ENCODE measurements around the gene B3GALT4.

B3GALT4 gene

GRCh38 chr6:33237741-33238140 is 39.2 kb upstream of the B3GALT4 start:
- no peak for TF ChIP-seq EZH2phosphoT487 (IDR thresholded peaks at IDR 0.05; ENCODE audit: low read depth)
- TF ChIP-seq, protein P1, sequence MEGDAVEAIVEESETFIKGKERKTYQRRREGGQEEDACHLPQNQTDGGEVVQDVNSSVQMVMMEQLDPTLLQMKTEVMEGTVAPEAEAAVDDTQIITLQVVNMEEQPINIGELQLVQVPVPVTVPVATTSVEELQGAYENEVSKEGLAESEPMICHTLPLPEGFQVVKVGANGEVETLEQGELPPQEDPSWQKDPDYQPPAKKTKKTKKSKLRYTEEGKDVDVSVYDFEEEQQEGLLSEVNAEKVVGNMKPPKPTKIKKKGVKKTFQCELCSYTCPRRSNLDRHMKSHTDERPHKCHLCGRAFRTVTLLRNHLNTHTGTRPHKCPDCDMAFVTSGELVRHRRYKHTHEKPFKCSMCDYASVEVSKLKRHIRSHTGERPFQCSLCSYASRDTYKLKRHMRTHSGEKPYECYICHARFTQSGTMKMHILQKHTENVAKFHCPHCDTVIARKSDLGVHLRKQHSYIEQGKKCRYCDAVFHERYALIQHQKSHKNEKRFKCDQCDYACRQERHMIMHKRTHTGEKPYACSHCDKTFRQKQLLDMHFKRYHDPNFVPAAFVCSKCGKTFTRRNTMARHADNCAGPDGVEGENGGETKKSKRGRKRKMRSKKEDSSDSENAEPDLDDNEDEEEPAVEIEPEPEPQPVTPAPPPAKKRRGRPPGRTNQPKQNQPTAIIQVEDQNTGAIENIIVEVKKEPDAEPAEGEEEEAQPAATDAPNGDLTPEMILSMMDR (IDR thresholded peaks at IDR 0.05; ENCODE audit: low read depth, low read length), result no peak
- Histone ChIP-seq H2AFZ (ENCODE audit: low read depth, low read length) (no peak overlapping the region), H3K27me3 (ENCODE audit: low read depth, low read length) (peaks cover 5% of the 10 kb centered on the region), H3K9me3 (ENCODE audit: insufficient read depth, low read length) (no peaks in the 10 kb centered on the region), H3K4me3 (ENCODE audit: low read length) (no peak overlapping the region), H3K9ac (ENCODE audit: low read length) (no peak overlapping the region), H3K4me1 (ENCODE audit: low read length) (peaks cover 4% of the 10 kb centered on the region; the same call in 1 of the 2 replicates), H3K79me2 (ENCODE audit: low read length) (no peaks in the 10 kb centered on the region), H3K4me2 (ENCODE audit: low read length) (no peak overlapping the region), H4K20me1 (ENCODE audit: insufficient read depth, low read length) (no peaks in the 10 kb centered on the region), H3K27ac (ENCODE audit: low read length) (no peak overlapping the region), H3K36me3 (replicated peaks; ENCODE audit: low read depth, low read length) (no peaks in the 10 kb centered on the region)

DNA sequence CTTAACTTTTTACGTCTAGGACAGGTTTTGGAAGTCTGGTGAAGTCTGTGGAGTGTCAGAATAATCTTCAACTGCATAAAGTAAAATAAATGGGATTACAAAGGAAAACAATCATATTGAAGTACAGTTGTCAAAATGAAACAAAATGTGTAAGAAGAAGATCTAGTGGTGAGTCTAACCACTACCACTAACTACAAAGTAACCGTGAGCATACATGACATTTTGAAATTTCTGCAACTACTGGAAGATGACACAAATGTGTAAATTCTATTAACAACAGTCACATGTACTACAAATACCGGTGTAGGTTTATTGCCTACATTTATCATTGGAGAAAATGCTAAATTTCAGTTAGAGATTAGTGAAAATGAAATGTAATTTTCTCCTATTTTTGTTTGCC is 35.0 kb upstream of the B3GALT4 start:
- Histone ChIP-seq H3K27ac (ENCODE audit: low read length) (no peak overlapping the region), H3K36me3 (replicated peaks; ENCODE audit: low read depth, low read length) (no peaks in the 10 kb centered on the region), H3K27me3 (ENCODE audit: low read depth, low read length) (peaks cover 10% of the 10 kb centered on the region), H3K9ac (ENCODE audit: low read length) (no peak overlapping the region), H4K20me1 (ENCODE audit: insufficient read depth, low read length) (no peaks in the 10 kb centered on the region), H3K79me2 (ENCODE audit: low read length) (no peaks in the 10 kb centered on the region), H3K9me3 (ENCODE audit: insufficient read depth, low read length) (no peaks in the 10 kb centered on the region), H3K4me3 (ENCODE audit: low read length) (no peak overlapping the region), H3K4me1 (ENCODE audit: low read length) (peaks cover 4% of the 10 kb centered on the region; the same call in 1 of the 2 replicates), H2AFZ (ENCODE audit: low read depth, low read length) (no peak overlapping the region), H3K4me2 (ENCODE audit: low read length) (peak overlapping the region; percentile 18; the same call in 1 of the 2 replicates)
- TF ChIP-seq, protein P1 (IDR thresholded peaks at IDR 0.05; ENCODE audit: low read depth, low read length), result no peak
- TF ChIP-seq EZH2phosphoT487 (IDR thresholded peaks at IDR 0.05; ENCODE audit: low read depth), result no peak

- no peak overlapping the region for H3K9ac ChIP-seq (ENCODE audit: low read length)
- H2AFZ ChIP-seq (ENCODE audit: low read depth, low read length), result no peak overlapping the region
- peaks cover 4% of the 10 kb centered on the region; the same call in 1 of the 2 replicates for H3K4me1 ChIP-seq (ENCODE audit: low read length)
- no peak overlapping the region for H3K4me2 ChIP-seq (ENCODE audit: low read length)
- no peak overlapping the region for H3K4me3 ChIP-seq (ENCODE audit: low read length)
- no peaks in the 10 kb centered on the region for H3K36me3 ChIP-seq (replicated peaks; ENCODE audit: low read depth, low read length)
- H3K27me3 ChIP-seq (ENCODE audit: low read depth, low read length), result peaks cover 10% of the 10 kb centered on the region
- H3K27ac ChIP-seq (ENCODE audit: low read length), result no peak overlapping the region
- H4K20me1 ChIP-seq (ENCODE audit: insufficient read depth, low read length), result no peaks in the 10 kb centered on the region
- no peaks in the 10 kb centered on the region for H3K9me3 ChIP-seq (ENCODE audit: insufficient read depth, low read length)
- no peak for TF ChIP-seq EZH2phosphoT487 (IDR thresholded peaks at IDR 0.05; ENCODE audit: low read depth)
- TF ChIP-seq, protein P1 (IDR thresholded peaks at IDR 0.05; ENCODE audit: low read depth, low read length), result no peak
- no peaks in the 10 kb centered on the region for H3K79me2 ChIP-seq (ENCODE audit: low read length)
Observed at GRCh38 chr6:33243476-33243875, 33.4 kb upstream of the B3GALT4 start.

DNA sequence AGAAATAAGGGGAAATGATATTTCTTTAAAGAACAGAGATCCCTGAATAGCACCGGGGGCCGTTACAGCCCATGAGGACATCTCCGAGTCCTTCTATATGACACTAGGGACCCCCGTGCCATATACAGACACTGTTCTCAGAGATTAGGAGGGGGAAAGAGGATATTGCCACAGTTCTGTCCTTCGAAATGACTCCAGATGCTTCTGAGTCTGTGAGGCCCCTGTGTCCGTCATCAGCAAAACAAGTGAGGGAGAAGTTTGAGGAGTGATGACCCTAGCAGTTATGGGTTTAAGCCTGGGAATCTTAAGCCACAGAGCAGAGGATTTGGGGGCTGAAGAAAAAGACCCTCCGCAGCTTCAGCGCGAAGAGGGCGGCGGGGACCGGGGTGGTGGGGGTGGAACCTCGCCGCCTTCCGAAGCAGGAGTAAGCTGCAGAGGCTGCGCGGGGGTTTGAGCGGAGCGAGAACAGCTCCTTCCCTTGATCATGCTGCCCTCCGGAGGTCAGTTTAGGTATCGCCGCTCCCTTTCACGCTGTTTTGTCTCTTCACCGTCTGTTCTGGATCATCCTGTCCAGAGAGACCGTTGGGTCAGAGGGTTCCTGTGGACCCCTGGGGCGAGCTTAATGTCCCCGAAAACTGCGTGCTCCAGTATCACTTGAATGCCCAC is 28.8 kb upstream of the B3GALT4 start:
- H3K9me3 ChIP-seq (ENCODE audit: insufficient read depth, low read length), result no peaks in the 10 kb centered on the region
- H3K9ac ChIP-seq (ENCODE audit: low read length), result peak overlapping the region; percentile 74
- peaks cover 4% of the 10 kb centered on the region; the same call in 1 of the 2 replicates for H3K27me3 ChIP-seq (ENCODE audit: low read depth, low read length)
- no peaks in the 10 kb centered on the region; the same call in 1 of the 2 replicates for H3K79me2 ChIP-seq (ENCODE audit: low read length)
- peak overlapping the region; percentile 99 for H3K4me2 ChIP-seq (ENCODE audit: low read length)
- peak overlapping the region; percentile 39 for H3K27ac ChIP-seq (ENCODE audit: low read length)
- no peaks in the 10 kb centered on the region for H4K20me1 ChIP-seq (ENCODE audit: insufficient read depth, low read length)
- no peak for TF ChIP-seq EZH2phosphoT487 (IDR thresholded peaks at IDR 0.05; ENCODE audit: low read depth)
- TF ChIP-seq, protein P1 (IDR thresholded peaks at IDR 0.05; ENCODE audit: low read depth, low read length), result peak; percentile 68
- H2AFZ ChIP-seq (ENCODE audit: low read depth, low read length), result peak overlapping the region; percentile 98
- H3K4me3 ChIP-seq (ENCODE audit: low read length), result peak overlapping the region; percentile 99
- peaks cover 3% of the 10 kb centered on the region for H3K36me3 ChIP-seq (replicated peaks; ENCODE audit: low read depth, low read length)
- peaks cover 7% of the 10 kb centered on the region for H3K4me1 ChIP-seq (ENCODE audit: low read length)

Measured in OCI-LY3 (cell line).